ENCODE results near the gene GART. TPM values are rescaled to one million over a fixed set of nuclear protein-coding genes. Genes with fewer than 3 reads are reported as not detected.

GART gene
- polyA plus RNA-seq, 1 experiment, result 26.1 TPM

GRCh38 chr21:33522297-33522952, 19.5 kb downstream of the GART start:
- no peak overlapping the region for H3K4me3 ChIP-seq (ENCODE audit: low read depth, low read length)
- TF ChIP-seq CTCF (IDR thresholded peaks at IDR 0.05; ENCODE audit: low read depth, low read length), result no peak
- H3K27ac ChIP-seq (ENCODE audit: low read depth, low read length), result no peak overlapping the region
- ChIA-PET CTCF (no interaction called here), POLR2A (no interaction called here)
- no peak for DNase-seq (ENCODE audit: low read depth, low spot score)
- H3K27me3 ChIP-seq (ENCODE audit: control insufficient read depth, insufficient read depth, low read length), result no peaks in the 10 kb centered on the region
- no peaks in the 10 kb centered on the region for H3K9me3 ChIP-seq (ENCODE audit: control insufficient read depth, insufficient read depth, low read length)

GRCh38 chr21:33518899-33519298, 23.0 kb downstream of the GART start:
- no peak for TF ChIP-seq CTCF (IDR thresholded peaks at IDR 0.05; ENCODE audit: low read depth, low read length)
- no peak overlapping the region for H3K27ac ChIP-seq (ENCODE audit: low read depth, low read length)
- CTCF ChIA-PET, result interaction anchor here (0.7 to 2.4 kb wide), 2 partner anchors 72 to 87 kb away, joined by 3 to 14 read pairs; no protein-coding TSS in a partner anchor
- no peak for DNase-seq (ENCODE audit: low read depth, low spot score)
- no peak overlapping the region for H3K4me3 ChIP-seq (ENCODE audit: low read depth, low read length)
- H3K27me3 ChIP-seq (ENCODE audit: control insufficient read depth, insufficient read depth, low read length), result no peaks in the 10 kb centered on the region
- POLR2A ChIA-PET, result interaction anchor here (0.6 kb wide), 1 partner anchor 33 kb away, joined by 3 read pairs; no protein-coding TSS in a partner anchor
- H3K9me3 ChIP-seq (ENCODE audit: control insufficient read depth, insufficient read depth, low read length), result no peaks in the 10 kb centered on the region

GRCh38 chr21:33514229-33514628, 27.7 kb downstream of the GART start:
- ChIA-PET POLR2A (interaction anchor here (0.8 kb wide), 1 partner anchor 34 kb away, joined by 3 read pairs; the partner anchor contains the start of gene TMEM50B), CTCF (interaction anchor here (1.1 to 1.6 kb wide), 2 partner anchors 35 to 92 kb away, joined by 5 to 7 read pairs; partner anchors contain the start of gene TMEM50B)
- no peak for TF ChIP-seq CTCF (IDR thresholded peaks at IDR 0.05; ENCODE audit: low read depth, low read length)
- Histone ChIP-seq H3K27me3 (ENCODE audit: control insufficient read depth, insufficient read depth, low read length) (no peaks in the 10 kb centered on the region), H3K9me3 (ENCODE audit: control insufficient read depth, insufficient read depth, low read length) (no peaks in the 10 kb centered on the region), H3K4me3 (ENCODE audit: low read depth, low read length) (no peak overlapping the region), H3K27ac (ENCODE audit: low read depth, low read length) (no peak overlapping the region)
- DNase-seq (ENCODE audit: low read depth, low spot score), result no peak

GRCh38 chr21:33512481-33512880, 29.4 kb downstream of the GART start:
- Histone ChIP-seq H3K27me3 (ENCODE audit: control insufficient read depth, insufficient read depth, low read length) (no peaks in the 10 kb centered on the region), H3K4me3 (ENCODE audit: low read depth, low read length) (no peak overlapping the region), H3K27ac (ENCODE audit: low read depth, low read length) (no peak overlapping the region), H3K9me3 (ENCODE audit: control insufficient read depth, insufficient read depth, low read length) (no peaks in the 10 kb centered on the region)
- CTCF ChIA-PET, result no interaction called here
- POLR2A ChIA-PET, result interaction anchor here (0.7 kb wide), 1 partner anchor 14 kb away, joined by 3 read pairs; no protein-coding TSS in a partner anchor
- no peak for DNase-seq (ENCODE audit: low read depth, low spot score)
- no peak for TF ChIP-seq CTCF (IDR thresholded peaks at IDR 0.05; ENCODE audit: low read depth, low read length)

GRCh38 chr21:33511639-33512038, 30.3 kb downstream of the GART start:
- ChIA-PET CTCF (no interaction called here), POLR2A (no interaction called here)
- TF ChIP-seq CTCF (IDR thresholded peaks at IDR 0.05; ENCODE audit: low read depth, low read length), result no peak
- no peak for DNase-seq (ENCODE audit: low read depth, low spot score)
- Histone ChIP-seq H3K27me3 (ENCODE audit: control insufficient read depth, insufficient read depth, low read length) (no peaks in the 10 kb centered on the region), H3K9me3 (ENCODE audit: control insufficient read depth, insufficient read depth, low read length) (no peaks in the 10 kb centered on the region), H3K4me3 (ENCODE audit: low read depth, low read length) (no peak overlapping the region), H3K27ac (ENCODE audit: low read depth, low read length) (no peak overlapping the region)
